GM18508 (cell line): ENCODE results near the gene CTNND1.
"Not testable (repeated sequence)": the region's sequence is repeated elsewhere in the genome, so short reads cannot be mapped to it uniquely, and the experiment has no call there.

Source experiments
- ATAC-seq: cut with Tn5 transposase; IDR thresholded peaks from one replicate; pipeline ENCODE4 v1.9.1; 2021; ENCODE audit warnings: moderate number of reproducible peaks; ENCODE audit not compliant: insufficient read depth, unreplicated experiment

The CTNND1 gene

GRCh38 chr11:57838609-57839008, 77.0 kb downstream of the CTNND1 start:
- not testable (repeated sequence) for ATAC-seq

GRCh38 chr11:57842873-57843272, 81.3 kb downstream of the CTNND1 start:
- no peak for ATAC-seq

GRCh38 chr11:57867966-57868365, 106.4 kb downstream of the CTNND1 start:
- ATAC-seq, result no peak

GRCh38 chr11:57868491-57868890, 106.9 kb downstream of the CTNND1 start:
- ATAC-seq, result no peak
